ENCODE results near the gene FOXD3. TPM values are rescaled to one million over a fixed set of nuclear protein-coding genes. Genes with fewer than 3 reads are reported as not detected.
A peak's percentile ranks its signal among the peaks of the same experiment; 100 is the strongest.
"Not testable (repeated sequence)": the region's sequence is repeated elsewhere in the genome, so short reads cannot be mapped to it uniquely, and the experiment has no call there.

FOXD3 gene
- total and polyA plus RNA-seq, 5 experiments from 2014 or later, result not detected

GRCh38 chr1:63342402-63342801, 20.0 kb downstream of the FOXD3 start:
- POLR2A ChIA-PET, result no interaction called here
- DNase-seq (no peak), ATAC-seq (no peak)
- H3K4me3 Mint-ChIP-seq, result no peak overlapping the region
- H3K36me3 Mint-ChIP-seq, result no peaks in the 10 kb centered on the region
- H3K27ac Mint-ChIP-seq, result no peak overlapping the region
- no peaks in the 10 kb centered on the region for H3K4me1 Mint-ChIP-seq
- peaks cover 13 to 42% (median 26%) of the 10 kb centered on the region in 5 donors for H3K27me3 Mint-ChIP-seq
- no peaks in the 10 kb centered on the region for H3K9me3 Mint-ChIP-seq

GRCh38 chr1:63343922-63344321, 21.6 kb downstream of the FOXD3 start:
- Mint-ChIP-seq H3K9me3 (no peaks in the 10 kb centered on the region), H3K4me3 (no peak overlapping the region), H3K36me3 (no peaks in the 10 kb centered on the region), H3K4me1 (no peaks in the 10 kb centered on the region), H3K27ac (no peak overlapping the region), H3K27me3 (peaks cover 13 to 43% (median 29%) of the 10 kb centered on the region in 5 donors)
- DNase-seq (no peak), ATAC-seq (no peak)
- POLR2A ChIA-PET, result no interaction called here

GRCh38 chr1:63350320-63350719, 28.0 kb downstream of the FOXD3 start:
- no peak for ATAC-seq
- Mint-ChIP-seq H3K27ac (no peak overlapping the region), H3K4me3 (no peak overlapping the region), H3K36me3 (no peaks in the 10 kb centered on the region), H3K27me3 (peaks cover 13 to 47% (median 32%) of the 10 kb centered on the region in 5 donors), H3K4me1 (no peaks in the 10 kb centered on the region), H3K9me3 (no peaks in the 10 kb centered on the region)
- DNase-seq, result no peak
- POLR2A ChIA-PET, result no interaction called here

GRCh38 chr1:63352736-63353135, 30.4 kb downstream of the FOXD3 start:
- Mint-ChIP-seq H3K27ac (no peak overlapping the region), H3K4me3 (no peak overlapping the region), H3K27me3 (peaks cover 7 to 42% (median 22%) of the 10 kb centered on the region in 5 donors), H3K36me3 (no peaks in the 10 kb centered on the region), H3K9me3 (no peaks in the 10 kb centered on the region), H3K4me1 (no peaks in the 10 kb centered on the region)
- no peak for DNase-seq
- POLR2A ChIA-PET, result no interaction called here
- ATAC-seq, result no peak

- H3K36me3 Mint-ChIP-seq, H3K4me3 Mint-ChIP-seq, DNase-seq, H3K4me1 Mint-ChIP-seq, ATAC-seq, H3K9me3 Mint-ChIP-seq: not testable (repeated sequence)
- Mint-ChIP-seq H3K27ac (peak overlapping the region in 1 of 10 donors; percentile 21), H3K27me3 (peaks cover 14 to 48% (median 20%) of the 10 kb centered on the region in 5 donors)
- POLR2A ChIA-PET, result interaction anchor here (0.6 kb wide), 1 partner anchor 16 kb away, joined by 5 read pairs; no protein-coding TSS in a partner anchor
Observed at GRCh38 chr1:63356234-63356633, 33.9 kb downstream of the FOXD3 start.

- ATAC-seq (no peak), DNase-seq (no peak)
- H3K4me1 Mint-ChIP-seq, result no peaks in the 10 kb centered on the region
- POLR2A ChIA-PET, result no interaction called here
- no peaks in the 10 kb centered on the region for H3K9me3 Mint-ChIP-seq
- H3K27me3 Mint-ChIP-seq, result peaks cover 18 to 55% (median 25%) of the 10 kb centered on the region in 5 donors
- H3K27ac Mint-ChIP-seq, result no peak overlapping the region
- H3K36me3 Mint-ChIP-seq, result peaks cover 0 to 4% (median 0%) of the 10 kb centered on the region in 3 donors
- H3K4me3 Mint-ChIP-seq, result no peak overlapping the region
Observed at GRCh38 chr1:63359561-63359960, 37.2 kb downstream of the FOXD3 start.

GRCh38 chr1:63362073-63362472, 39.7 kb downstream of the FOXD3 start:
- DNase-seq, result no peak
- ATAC-seq, result no peak
- H3K9me3 Mint-ChIP-seq, result no peaks in the 10 kb centered on the region
- POLR2A ChIA-PET, result no interaction called here
- H3K36me3 Mint-ChIP-seq, result peaks cover 0 to 4% (median 0%) of the 10 kb centered on the region in 3 donors
- H3K4me1 Mint-ChIP-seq, result peaks cover 4 to 11% (median 7%) of the 10 kb centered on the region in 4 donors
- H3K27me3 Mint-ChIP-seq, result peaks cover 16 to 40% (median 19%) of the 10 kb centered on the region in 5 donors
- H3K27ac Mint-ChIP-seq, result no peak overlapping the region
- no peak overlapping the region for H3K4me3 Mint-ChIP-seq

- H3K9me3 Mint-ChIP-seq, result no peaks in the 10 kb centered on the region
- no peak for ATAC-seq
- peaks cover 0 to 4% (median 0%) of the 10 kb centered on the region in 3 donors for H3K36me3 Mint-ChIP-seq
- H3K4me3 Mint-ChIP-seq, result no peak overlapping the region
- H3K27ac Mint-ChIP-seq, result no peak overlapping the region
- peaks cover 5 to 12% (median 8%) of the 10 kb centered on the region in 4 donors for H3K4me1 Mint-ChIP-seq
- peaks cover 16 to 38% (median 19%) of the 10 kb centered on the region in 5 donors for H3K27me3 Mint-ChIP-seq
- no peak for DNase-seq
- POLR2A ChIA-PET, result no interaction called here
Observed at GRCh38 chr1:63362578-63362977, 40.2 kb downstream of the FOXD3 start.

- H3K4me1 Mint-ChIP-seq, result peaks cover 5 to 16% (median 12%) of the 10 kb centered on the region in 4 donors
- peaks cover 0 to 4% (median 0%) of the 10 kb centered on the region in 3 donors for H3K36me3 Mint-ChIP-seq
- H3K4me3 Mint-ChIP-seq, result no peak overlapping the region
- no peaks in the 10 kb centered on the region for H3K9me3 Mint-ChIP-seq
- POLR2A ChIA-PET, result no interaction called here
- no peak overlapping the region for H3K27ac Mint-ChIP-seq
- no peak for ATAC-seq
- peaks cover 16 to 38% (median 19%) of the 10 kb centered on the region in 5 donors for H3K27me3 Mint-ChIP-seq
- DNase-seq, result no peak
Observed at GRCh38 chr1:63363014-63363413, 40.6 kb downstream of the FOXD3 start.

GRCh38 chr1:63366908-63367214, 44.5 kb downstream of the FOXD3 start:
- DNase-seq (no peak), ATAC-seq (no peak)
- Mint-ChIP-seq H3K9me3 (no peaks in the 10 kb centered on the region), H3K36me3 (peaks cover 3 to 16% (median 5%) of the 10 kb centered on the region in 3 donors), H3K27ac (peak overlapping the region; percentile 66 to 95 (median 88)), H3K4me3 (peak overlapping the region; percentile 74 to 96 (median 88)), H3K27me3 (peaks cover 0 to 12% (median 6%) of the 10 kb centered on the region in 5 donors), H3K4me1 (peaks cover 15 to 40% (median 32%) of the 10 kb centered on the region in 4 donors)
- POLR2A ChIA-PET, result interaction anchor here (1.5 kb wide), 1 partner anchor 155 kb away, joined by 3 read pairs; no protein-coding TSS in a partner anchor

GRCh38 chr1:63367215-63368103, 45.1 kb downstream of the FOXD3 start, which contains the start of gene ALG6:
ALG6 (plus strand) TSS chr1:63367627; CDS start chr1:63370978, 3,351 bp downstream.
- Mint-ChIP-seq H3K9me3 (no peaks in the 10 kb centered on the region), H3K27me3 (peaks cover 0 to 10% (median 4%) of the 10 kb centered on the region in 5 donors), H3K36me3 (peaks cover 3 to 19% (median 5%) of the 10 kb centered on the region in 3 donors), H3K4me1 (peaks cover 17 to 40% (median 33%) of the 10 kb centered on the region in 4 donors), H3K4me3 (peak within 1 kb of the TSS; percentile 87 to 98 (median 94)), H3K27ac (peak within 1 kb of the TSS; percentile 85 to 95 (median 90))
- DNase-seq (peak; percentile 77 to 90 (median 88)), ATAC-seq (peak; percentile 83 to 87)
- POLR2A ChIA-PET, result interaction anchor here (0.7 to 1.5 kb wide), 5 partner anchors 9 to 226 kb away, joined by 3 to 6 read pairs (median 3); partner anchors contain the start of genes EFCAB7 and PGM1

GRCh38 chr1:63368131-63368530, 45.8 kb downstream of the FOXD3 start:
- Mint-ChIP-seq H3K9me3 (no peaks in the 10 kb centered on the region), H3K36me3 (peaks cover 3 to 26% (median 5%) of the 10 kb centered on the region in 3 donors), H3K4me1 (peaks cover 17 to 40% (median 33%) of the 10 kb centered on the region in 4 donors), H3K27me3 (peaks cover 0 to 5% (median 0%) of the 10 kb centered on the region in 5 donors), H3K27ac (peak overlapping the region; percentile 64 to 95 (median 82)), H3K4me3 (peak overlapping the region; percentile 87 to 98 (median 94))
- DNase-seq, result peak in 1 of 10 donors; percentile 7
- peak; percentile 11 to 43 for ATAC-seq
- POLR2A ChIA-PET, result interaction anchor here (0.7 to 1.5 kb wide), 5 partner anchors 8 to 225 kb away, joined by 3 to 6 read pairs (median 3); partner anchors contain the start of genes EFCAB7 and PGM1

Data from naive thymus-derived CD8-positive, alpha-beta T cell (primary cell).